ENCODE results near the gene TBRG1.

TBRG1 gene

DNA sequence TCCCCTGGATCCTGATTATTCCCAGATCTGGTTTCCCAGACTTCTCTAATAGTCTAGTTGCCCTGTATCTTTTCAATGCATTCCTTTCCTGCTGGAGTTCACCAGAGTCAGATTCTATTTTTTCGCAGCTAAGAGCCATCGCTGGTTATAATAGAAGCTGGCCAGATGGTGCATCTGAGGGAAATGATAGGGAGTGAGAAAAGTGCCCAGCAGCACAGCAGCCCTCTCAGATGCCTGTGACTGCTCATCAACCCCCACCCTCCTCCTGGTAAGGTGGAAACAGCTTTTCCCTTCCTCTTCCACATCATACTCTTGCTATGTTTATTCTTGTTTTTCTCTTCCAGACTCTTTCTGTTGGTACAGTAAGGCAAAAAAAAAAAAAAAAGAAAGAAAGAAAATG lies 40.1 kb upstream of the TBRG1 start:
- Histone ChIP-seq H3K79me2 (ENCODE audit: insufficient read depth, low read depth) (no peaks in the 10 kb centered on the region), H3K4me2 (no peak overlapping the region), H3K4me3 (IDR thresholded peaks at IDR 0.05; ENCODE audit: insufficient read depth, low read depth, low read length) (no peak overlapping the region), H2AFZ (ENCODE audit: low read depth) (no peak overlapping the region), H4K20me1 (ENCODE audit: insufficient read depth) (no peaks in the 10 kb centered on the region), H3K27me3 (ENCODE audit: insufficient read depth, low read depth) (no peaks in the 10 kb centered on the region), H3K27ac (no peak overlapping the region), H3K36me3 (ENCODE audit: insufficient read depth) (no peaks in the 10 kb centered on the region), H3K9ac (no peak overlapping the region), H3K4me1 (ENCODE audit: low read depth, poor library complexity, severe bottlenecking) (no peaks in the 10 kb centered on the region)
- TF ChIP-seq, protein P1, sequence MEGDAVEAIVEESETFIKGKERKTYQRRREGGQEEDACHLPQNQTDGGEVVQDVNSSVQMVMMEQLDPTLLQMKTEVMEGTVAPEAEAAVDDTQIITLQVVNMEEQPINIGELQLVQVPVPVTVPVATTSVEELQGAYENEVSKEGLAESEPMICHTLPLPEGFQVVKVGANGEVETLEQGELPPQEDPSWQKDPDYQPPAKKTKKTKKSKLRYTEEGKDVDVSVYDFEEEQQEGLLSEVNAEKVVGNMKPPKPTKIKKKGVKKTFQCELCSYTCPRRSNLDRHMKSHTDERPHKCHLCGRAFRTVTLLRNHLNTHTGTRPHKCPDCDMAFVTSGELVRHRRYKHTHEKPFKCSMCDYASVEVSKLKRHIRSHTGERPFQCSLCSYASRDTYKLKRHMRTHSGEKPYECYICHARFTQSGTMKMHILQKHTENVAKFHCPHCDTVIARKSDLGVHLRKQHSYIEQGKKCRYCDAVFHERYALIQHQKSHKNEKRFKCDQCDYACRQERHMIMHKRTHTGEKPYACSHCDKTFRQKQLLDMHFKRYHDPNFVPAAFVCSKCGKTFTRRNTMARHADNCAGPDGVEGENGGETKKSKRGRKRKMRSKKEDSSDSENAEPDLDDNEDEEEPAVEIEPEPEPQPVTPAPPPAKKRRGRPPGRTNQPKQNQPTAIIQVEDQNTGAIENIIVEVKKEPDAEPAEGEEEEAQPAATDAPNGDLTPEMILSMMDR (conservative IDR thresholded peaks at IDR 0.05; ENCODE audit: low read depth, low read length): no peak

DNA sequence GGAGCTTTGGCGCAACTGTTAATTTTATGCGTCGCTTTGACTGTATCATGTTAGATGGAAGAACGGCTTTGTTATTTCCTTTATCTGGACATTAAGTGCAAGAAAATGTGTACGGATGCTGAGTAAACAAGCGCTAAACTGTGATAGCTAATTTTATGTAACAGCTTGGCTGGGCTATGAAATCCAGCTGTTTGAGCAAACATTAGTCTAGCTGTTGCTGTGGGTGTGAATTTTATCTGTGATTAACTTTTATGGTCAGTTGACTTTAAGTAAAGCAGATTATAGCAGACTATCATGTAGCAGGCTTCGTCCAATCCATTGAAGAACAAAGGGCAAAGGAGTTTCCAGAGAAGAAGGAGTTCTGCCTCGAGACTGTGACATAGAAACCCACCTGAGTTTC lies 38.9 kb upstream of the TBRG1 start:
- H3K4me2 ChIP-seq: no peak overlapping the region
- H3K79me2 ChIP-seq (ENCODE audit: insufficient read depth, low read depth): no peaks in the 10 kb centered on the region
- H3K27me3 ChIP-seq (ENCODE audit: insufficient read depth, low read depth): no peaks in the 10 kb centered on the region
- TF ChIP-seq, protein P1 (conservative IDR thresholded peaks at IDR 0.05; ENCODE audit: low read depth, low read length): no peak
- no peak overlapping the region for H3K9ac ChIP-seq
- no peak overlapping the region for H2AFZ ChIP-seq (ENCODE audit: low read depth)
- no peaks in the 10 kb centered on the region for H4K20me1 ChIP-seq (ENCODE audit: insufficient read depth)
- no peaks in the 10 kb centered on the region for H3K36me3 ChIP-seq (ENCODE audit: insufficient read depth)
- H3K4me3 ChIP-seq (IDR thresholded peaks at IDR 0.05; ENCODE audit: insufficient read depth, low read depth, low read length): no peak overlapping the region
- H3K27ac ChIP-seq: no peak overlapping the region
- no peaks in the 10 kb centered on the region for H3K4me1 ChIP-seq (ENCODE audit: low read depth, poor library complexity, severe bottlenecking)

DNA sequence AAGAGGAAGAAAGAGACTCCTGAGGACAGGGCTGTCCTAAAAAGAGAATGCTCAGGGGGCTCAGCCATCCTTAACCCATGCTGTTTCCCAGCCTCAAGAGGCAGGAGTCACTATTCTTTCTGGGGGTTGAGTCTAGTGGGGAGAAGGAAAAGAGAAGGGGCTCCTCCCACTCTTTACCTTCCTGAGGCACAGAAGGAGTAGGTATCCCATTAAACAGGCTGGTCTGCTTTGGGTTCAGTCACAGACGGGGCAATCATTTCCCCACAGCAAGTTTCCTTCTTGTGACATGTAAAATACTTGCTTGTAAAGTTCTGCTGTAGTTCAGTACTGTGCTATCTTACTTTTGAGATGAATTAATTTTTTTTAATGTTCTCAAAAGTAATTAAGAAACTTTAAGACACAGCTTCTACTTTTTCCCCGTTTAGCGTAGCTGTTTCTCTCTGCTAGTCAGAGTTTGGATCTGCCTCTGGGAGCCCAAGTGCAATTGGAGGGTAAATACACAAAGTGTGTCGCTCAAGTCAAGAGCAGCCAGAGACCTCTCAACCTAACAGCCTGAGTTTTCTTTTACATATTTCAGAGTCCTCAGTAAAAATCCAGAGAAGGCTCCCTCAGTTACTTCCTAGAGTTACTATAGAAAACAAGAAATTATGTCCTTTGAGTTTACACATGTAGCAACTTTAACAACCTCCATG lies 37.8 kb upstream of the TBRG1 start:
- no peaks in the 10 kb centered on the region for H3K79me2 ChIP-seq (ENCODE audit: insufficient read depth, low read depth)
- no peaks in the 10 kb centered on the region for H4K20me1 ChIP-seq (ENCODE audit: insufficient read depth)
- no peak overlapping the region for H3K9ac ChIP-seq
- H3K27me3 ChIP-seq (ENCODE audit: insufficient read depth, low read depth): no peaks in the 10 kb centered on the region
- H3K4me1 ChIP-seq (ENCODE audit: low read depth, poor library complexity, severe bottlenecking): no peaks in the 10 kb centered on the region
- TF ChIP-seq, protein P1 (conservative IDR thresholded peaks at IDR 0.05; ENCODE audit: low read depth, low read length): no peak
- H3K4me2 ChIP-seq: no peak overlapping the region
- no peaks in the 10 kb centered on the region for H3K36me3 ChIP-seq (ENCODE audit: insufficient read depth)
- no peak overlapping the region for H2AFZ ChIP-seq (ENCODE audit: low read depth)
- no peak overlapping the region for H3K4me3 ChIP-seq (IDR thresholded peaks at IDR 0.05; ENCODE audit: insufficient read depth, low read depth, low read length)
- no peak overlapping the region for H3K27ac ChIP-seq

DNA sequence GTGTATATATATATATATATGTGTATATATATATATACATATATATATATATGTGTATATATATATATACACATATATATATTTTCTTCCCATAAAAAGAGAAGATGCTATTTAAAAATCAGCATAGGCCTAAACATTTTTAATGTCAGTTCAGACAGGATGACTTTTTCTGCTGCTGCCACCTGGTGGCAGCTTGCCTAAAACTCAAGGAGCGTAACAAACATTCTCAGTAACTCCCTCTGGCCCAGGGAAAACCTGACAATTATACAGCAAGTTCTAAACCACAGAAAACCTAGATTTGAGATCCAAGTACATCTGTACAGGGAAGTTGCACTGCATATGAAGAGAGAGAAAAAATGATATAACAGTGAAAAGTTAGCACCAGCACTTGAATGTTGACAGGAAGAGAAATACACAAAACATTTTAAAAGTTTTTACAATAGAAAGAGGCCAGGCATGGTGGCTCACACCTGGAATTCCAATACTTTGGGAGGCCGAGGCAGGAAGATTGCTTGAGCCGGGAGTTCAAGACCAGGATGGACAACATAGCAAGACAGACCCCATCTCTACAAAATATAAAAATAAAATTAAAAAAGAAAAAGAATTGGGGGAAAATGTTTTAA lies 36.3 kb upstream of the TBRG1 start:
- TF ChIP-seq, protein P1 (conservative IDR thresholded peaks at IDR 0.05; ENCODE audit: low read depth, low read length): peak; percentile 53
- H3K27ac ChIP-seq: no peak overlapping the region
- no peaks in the 10 kb centered on the region for H3K27me3 ChIP-seq (ENCODE audit: insufficient read depth, low read depth)
- no peaks in the 10 kb centered on the region for H4K20me1 ChIP-seq (ENCODE audit: insufficient read depth)
- H3K79me2 ChIP-seq (ENCODE audit: insufficient read depth, low read depth): no peaks in the 10 kb centered on the region
- H2AFZ ChIP-seq (ENCODE audit: low read depth): no peak overlapping the region
- no peak overlapping the region for H3K4me2 ChIP-seq
- H3K36me3 ChIP-seq (ENCODE audit: insufficient read depth): no peaks in the 10 kb centered on the region
- H3K4me3 ChIP-seq (IDR thresholded peaks at IDR 0.05; ENCODE audit: insufficient read depth, low read depth, low read length): no peak overlapping the region
- no peaks in the 10 kb centered on the region for H3K4me1 ChIP-seq (ENCODE audit: low read depth, poor library complexity, severe bottlenecking)
- no peak overlapping the region for H3K9ac ChIP-seq

Data from KMS-11 (cell line).